NAMALWA (cell line): Measurements from ENCODE around the gene CNOT11.
"Not testable (repeated sequence)": the region's sequence is repeated elsewhere in the genome, so short reads cannot be mapped to it uniquely, and the experiment has no call there.

Experiments
- DNase-seq: peaks from one replicate; pipeline ENCODE4 v3.0.0-alpha.2; 2015; ENCODE audit warnings: low spot score

Gene CNOT11

DNA sequence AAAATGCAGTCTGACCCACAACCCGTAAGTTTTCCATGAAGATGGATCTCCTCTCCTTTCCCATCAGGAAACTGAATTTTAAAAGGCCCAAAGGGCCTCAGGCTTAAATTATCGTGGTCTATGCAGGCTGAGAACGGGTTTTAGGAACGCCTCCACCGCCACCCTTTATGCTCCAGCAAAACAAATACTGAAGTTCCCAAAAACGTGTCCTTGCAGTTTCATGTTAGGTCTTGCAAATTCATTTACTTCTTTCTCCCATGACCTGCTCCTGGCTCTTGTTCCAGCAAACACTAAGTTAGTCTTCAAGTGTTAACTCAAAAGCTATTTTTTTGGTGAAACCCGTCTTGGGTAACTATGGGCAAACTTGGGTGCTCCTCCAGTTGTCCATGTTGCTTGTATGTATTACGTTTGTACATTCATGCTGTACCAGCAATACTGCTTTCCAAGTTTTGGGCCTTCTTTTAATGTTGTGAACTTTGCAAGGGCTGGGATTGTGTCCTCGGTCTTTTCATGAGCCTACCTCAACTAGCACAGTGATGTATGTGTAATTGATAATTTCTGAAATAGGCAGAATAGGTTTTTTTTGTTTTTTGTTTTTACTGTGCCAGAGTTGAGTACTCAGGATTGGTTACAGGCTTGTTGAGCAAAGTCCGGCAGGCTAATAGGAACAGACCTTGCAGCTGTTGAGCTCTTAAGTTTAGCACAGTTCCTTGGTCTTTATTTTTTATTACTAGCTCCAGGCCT lies 57.6 kb downstream of the CNOT11 start:
- no peak for DNase-seq

DNA sequence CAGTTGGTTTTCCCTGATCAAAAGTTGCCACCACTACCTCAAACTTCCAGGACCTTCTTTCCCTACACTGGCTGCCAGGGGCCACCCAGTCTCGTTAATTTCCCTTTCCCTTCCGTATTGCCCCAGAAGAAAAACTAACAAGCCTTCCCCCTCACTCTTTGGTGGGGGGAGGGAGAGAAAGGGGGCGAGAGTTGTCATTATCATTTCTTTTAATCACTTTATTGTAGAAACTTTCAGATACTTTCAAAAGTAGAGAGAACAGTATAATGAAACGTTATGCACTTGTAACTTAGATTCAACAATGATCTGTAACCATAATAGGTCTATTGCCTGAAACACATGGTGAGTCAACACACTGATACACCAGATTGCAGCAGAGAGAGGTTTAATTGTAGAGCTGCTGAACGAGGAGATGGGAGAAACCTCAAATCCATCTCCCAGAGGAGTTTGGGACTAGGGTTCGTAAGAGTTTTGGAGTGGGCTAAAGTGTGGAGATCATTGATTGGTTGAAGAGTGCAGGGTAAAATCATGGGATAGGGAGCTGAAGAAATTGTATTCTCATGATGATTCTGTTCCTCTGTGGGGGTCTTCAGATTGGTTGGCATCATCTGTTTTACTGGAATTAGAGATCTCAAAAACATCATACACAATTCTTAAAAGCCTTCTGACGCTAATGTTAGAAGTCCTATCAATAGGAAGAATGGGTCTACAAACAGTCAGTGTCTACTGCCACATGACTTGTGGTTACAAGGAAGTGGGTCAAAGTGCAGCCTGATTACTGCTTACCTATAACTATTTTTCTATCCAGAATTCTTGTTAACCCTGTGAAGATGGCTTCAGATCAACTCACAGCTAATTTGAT lies 58.4 kb downstream of the CNOT11 start:
- DNase-seq = peak; percentile 20

DNA sequence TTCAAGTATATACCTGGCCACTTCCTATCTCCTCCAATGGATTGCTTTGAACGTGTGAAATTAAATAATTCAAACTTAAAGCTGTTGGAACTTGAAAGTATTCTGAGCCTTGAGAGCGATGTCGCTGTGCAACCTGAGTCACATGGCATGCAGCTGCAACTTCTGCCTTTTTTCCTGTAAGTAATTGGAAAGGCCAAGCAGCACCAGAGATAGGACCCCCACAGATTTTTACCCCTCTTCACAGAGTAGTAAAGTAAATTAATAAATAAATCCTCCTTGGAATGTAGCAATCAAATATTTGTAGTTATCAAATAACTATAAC lies 59.0 kb downstream of the CNOT11 start:
- DNase-seq = peak; percentile 19

DNA sequence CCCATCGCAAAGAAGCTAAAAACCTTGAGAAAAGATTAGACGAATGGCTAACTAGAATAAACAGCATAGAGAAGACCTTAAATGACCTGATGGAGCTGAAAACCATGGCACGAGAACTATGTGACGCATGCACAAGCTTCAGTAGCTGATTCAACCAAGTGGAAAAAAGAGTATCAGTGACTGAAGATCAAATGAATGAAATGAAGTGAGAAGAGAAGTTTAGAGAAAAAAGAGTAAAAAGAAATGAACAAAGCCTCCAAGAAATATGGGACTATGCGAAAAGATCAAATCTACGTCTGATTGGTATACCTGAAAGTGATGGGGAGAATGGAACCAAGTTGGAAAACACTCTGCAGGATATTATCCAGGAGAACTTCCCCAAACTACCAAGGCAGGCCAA lies 63.9 kb downstream of the CNOT11 start:
- not testable (repeated sequence) for DNase-seq
